NCI-H146 (cell line): ENCODE results near the gene TGFBI.

ENCODE experiments used
- DNase-seq: peaks from one replicate; lab custom pipeline; 2025; lab: John Stamatoyannopoulos, UW

TGFBI gene

GRCh38 chr5:136028782-136029742 lies at the start of gene TGFBI:
Gene TGFBI, plus strand, starts transcription at chr5:136028988. Its CDS starts 68 bp downstream, at chr5:136029056.
- DNase-seq = no peak

GRCh38 chr5:135978993-135979392 lies 49.8 kb upstream of the TGFBI start:
- DNase-seq = no peak

GRCh38 chr5:135979510-135979909 lies 49.3 kb upstream of the TGFBI start:
- no peak for DNase-seq

GRCh38 chr5:135980620-135981019 lies 48.2 kb upstream of the TGFBI start:
- DNase-seq = no peak

- no peak for DNase-seq
Observed at GRCh38 chr5:135985951-135986350, 42.8 kb upstream of the TGFBI start.

GRCh38 chr5:135986401-135986800 lies 42.4 kb upstream of the TGFBI start:
- no peak for DNase-seq

- no peak for DNase-seq
Observed at GRCh38 chr5:135986891-135987401, 41.8 kb upstream of the TGFBI start.

- DNase-seq = no peak
Observed at GRCh38 chr5:135988546-135988945, 40.2 kb upstream of the TGFBI start.

GRCh38 chr5:135989686-135990085 lies 39.1 kb upstream of the TGFBI start:
- no peak for DNase-seq

GRCh38 chr5:135990528-135991255 lies 38.1 kb upstream of the TGFBI start:
- DNase-seq = no peak

- no peak for DNase-seq
Observed at GRCh38 chr5:135991429-135991828, 37.4 kb upstream of the TGFBI start.

GRCh38 chr5:135993335-135993879 lies 35.4 kb upstream of the TGFBI start:
- no peak for DNase-seq

GRCh38 chr5:135993880-135994636 lies 34.7 kb upstream of the TGFBI start:
- no peak for DNase-seq

GRCh38 chr5:135995976-135996375 lies 32.8 kb upstream of the TGFBI start:
- no peak for DNase-seq

- no peak for DNase-seq
Observed at GRCh38 chr5:135996611-135997010, 32.2 kb upstream of the TGFBI start.

GRCh38 chr5:135997673-135998335 lies 31.0 kb upstream of the TGFBI start:
- DNase-seq = no peak

GRCh38 chr5:135998889-135999288 lies 29.9 kb upstream of the TGFBI start:
- DNase-seq = no peak

GRCh38 chr5:135999406-136000139 lies 29.2 kb upstream of the TGFBI start:
- no peak for DNase-seq

GRCh38 chr5:136000147-136000546 lies 28.6 kb upstream of the TGFBI start:
- DNase-seq = no peak

- DNase-seq = no peak
Observed at GRCh38 chr5:136000932-136001331, 27.9 kb upstream of the TGFBI start.
